SU-DHL-6 (cell line): ENCODE data around the gene SOX6.

Experiments used
- EZH2phosphoT487 ChIP-seq: fragments of 200-600 bp; sonication (generic), shearing (Covaris generic); conservative IDR thresholded peaks from 2 replicates; pipeline ENCODE4 v1.6.1; 2018; ENCODE audit warnings: mild to moderate bottlenecking, antibody characterized with exemption, low read length, moderate library complexity, mixed read lengths
- TF ChIP-seq, protein P1 (sequence below): fragments of 200-600 bp; sonication (generic); IDR thresholded peaks from one replicate; pipeline ENCODE4 v1.5.1; 2017; ENCODE audit warnings: antibody characterized with exemption, mild to moderate bottlenecking, low read length, moderate library complexity; ENCODE audit not compliant: insufficient read depth, poor library complexity, severe bottlenecking

DNA sequence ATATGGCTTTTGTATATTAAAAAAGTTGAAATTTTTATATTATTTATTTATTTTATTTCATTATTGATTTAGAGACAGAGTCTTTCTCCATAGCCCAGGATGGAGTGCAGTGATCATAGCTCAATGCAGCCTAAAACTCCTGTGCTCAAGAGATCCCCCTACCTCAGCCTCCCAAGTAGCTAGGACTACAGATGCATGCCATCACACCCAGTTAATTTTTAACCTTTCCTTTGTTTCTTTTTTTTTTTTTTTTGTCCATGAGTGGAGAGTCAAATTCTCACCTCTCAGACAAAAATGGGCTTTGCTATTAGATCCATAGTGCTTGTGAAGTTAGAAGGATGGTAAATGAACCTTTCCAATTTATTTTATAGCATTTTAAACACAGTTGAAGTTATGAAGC lies 182.5 kb downstream of the SOX6 start:
- TF ChIP-seq, protein P1, sequence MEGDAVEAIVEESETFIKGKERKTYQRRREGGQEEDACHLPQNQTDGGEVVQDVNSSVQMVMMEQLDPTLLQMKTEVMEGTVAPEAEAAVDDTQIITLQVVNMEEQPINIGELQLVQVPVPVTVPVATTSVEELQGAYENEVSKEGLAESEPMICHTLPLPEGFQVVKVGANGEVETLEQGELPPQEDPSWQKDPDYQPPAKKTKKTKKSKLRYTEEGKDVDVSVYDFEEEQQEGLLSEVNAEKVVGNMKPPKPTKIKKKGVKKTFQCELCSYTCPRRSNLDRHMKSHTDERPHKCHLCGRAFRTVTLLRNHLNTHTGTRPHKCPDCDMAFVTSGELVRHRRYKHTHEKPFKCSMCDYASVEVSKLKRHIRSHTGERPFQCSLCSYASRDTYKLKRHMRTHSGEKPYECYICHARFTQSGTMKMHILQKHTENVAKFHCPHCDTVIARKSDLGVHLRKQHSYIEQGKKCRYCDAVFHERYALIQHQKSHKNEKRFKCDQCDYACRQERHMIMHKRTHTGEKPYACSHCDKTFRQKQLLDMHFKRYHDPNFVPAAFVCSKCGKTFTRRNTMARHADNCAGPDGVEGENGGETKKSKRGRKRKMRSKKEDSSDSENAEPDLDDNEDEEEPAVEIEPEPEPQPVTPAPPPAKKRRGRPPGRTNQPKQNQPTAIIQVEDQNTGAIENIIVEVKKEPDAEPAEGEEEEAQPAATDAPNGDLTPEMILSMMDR, result no peak
- TF ChIP-seq EZH2phosphoT487, result no peak
